Cardiac muscle cell (in vitro differentiated cells and primary cell): ENCODE measurements around the gene IMMP2L. TPM values are rescaled to one million over a fixed set of nuclear protein-coding genes. Genes with fewer than 3 reads are reported as not detected.

Experiments used
- DNase-seq, 2 donors: peaks; one replicate each; pipeline versions ENCODE4 v3.0.0 to v3.0.0-alpha.2; 2010 to 2017; ENCODE audit warnings: low read depth in 1 of 2, low spot score in 1 of 2
- H3K27ac ChIP-seq: fragments of 200-600 bp; sonication (generic); 2 replicates; pipeline ENCODE4 v1.5.1; 2016
- H3K27me3 ChIP-seq: fragments of 200-600 bp; sonication (generic); 2 replicates; pipeline ENCODE4 v1.6.0; 2016; ENCODE audit warnings: control low read depth
- H3K36me3 ChIP-seq: fragments of 200-600 bp; sonication (generic); 2 replicates; pipeline ENCODE4 v1.5.1; 2016; ENCODE audit warnings: control low read depth
- H3K4me1 ChIP-seq: fragments of 200-600 bp; sonication (generic); 2 replicates; pipeline ENCODE4 v1.8.1; 2017; ENCODE audit warnings: low read depth, mild to moderate bottlenecking, mixed run types
- H3K4me3 ChIP-seq: fragments of 200-600 bp; sonication (generic); 2 replicates; pipeline ENCODE4 v1.5.1; 2016; ENCODE audit warnings: mild to moderate bottlenecking
- H3K9me3 ChIP-seq: fragments of 200-600 bp; sonication (generic); 2 replicates; pipeline ENCODE4 v1.5.1; 2017; ENCODE audit warnings: low read depth, mild to moderate bottlenecking, control low read depth
- polyA plus RNA-seq: library from polyadenylated mRNA; unstranded; fragments of >200 nt; fragmentation: Nextera tagmentation; extraction: Ambion mirVana; gene quantifications from 2 replicates; pipeline ENCODE4 v1.2.1, GENCODE V29; 2016
- total RNA-seq: library from RNA; depleted of rRNA; stranded (reverse); fragments of >200 nt; gene quantifications from 2 replicates; pipeline ENCODE4 v1.2.3, GENCODE V29; 2016
- TF ChIP-seq, protein P1 (sequence below): IDR thresholded peaks from 2 replicates; pipeline ENCODE4 v1.5.1; 2012; ENCODE audit warnings: low read depth, mild to moderate bottlenecking, low read length

Gene IMMP2L
- total and polyA plus RNA-seq, 2 experiments from 2014 or later: 6.0 to 11.9 TPM

DNA sequence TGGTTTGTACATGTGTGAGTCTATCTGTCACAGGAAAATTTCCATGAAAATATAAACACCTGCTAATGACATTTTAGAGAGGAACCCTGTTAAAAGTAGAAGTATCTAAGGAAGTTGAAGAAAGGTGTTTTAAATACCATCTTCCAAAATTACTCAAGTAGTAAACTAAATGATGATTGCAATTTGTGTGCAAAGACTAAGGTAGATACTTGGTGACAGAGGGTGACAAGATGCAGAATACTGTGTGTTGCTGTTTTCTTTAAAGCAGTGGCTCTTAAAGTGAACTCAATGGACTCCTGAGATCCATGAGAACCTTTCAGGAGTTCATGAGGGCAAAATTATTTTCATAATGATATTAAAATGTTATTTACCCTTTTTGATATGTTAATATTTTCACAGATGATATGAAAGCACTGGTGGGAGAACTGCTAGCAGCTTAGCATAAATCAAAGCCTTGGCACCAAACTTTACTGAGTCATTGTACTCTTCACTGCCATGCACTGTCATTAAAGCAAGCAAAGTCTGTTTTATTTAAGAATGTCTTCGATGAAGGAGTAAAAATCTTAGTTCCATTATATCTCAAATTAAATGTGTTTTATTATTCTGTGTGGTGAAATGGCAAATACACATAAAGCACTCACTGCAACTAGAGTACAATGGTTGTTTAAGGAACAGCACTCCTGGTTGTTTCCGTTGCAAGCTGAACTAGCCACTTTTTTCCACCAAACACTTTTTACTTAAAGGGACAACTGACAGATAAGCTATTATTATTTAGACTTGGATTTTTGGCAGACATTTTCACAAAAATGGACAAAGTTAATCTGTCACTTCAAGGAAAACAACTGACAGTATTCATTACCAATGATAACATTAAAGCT, 337.7 kb downstream of the IMMP2L start:
- TF ChIP-seq, protein P1, sequence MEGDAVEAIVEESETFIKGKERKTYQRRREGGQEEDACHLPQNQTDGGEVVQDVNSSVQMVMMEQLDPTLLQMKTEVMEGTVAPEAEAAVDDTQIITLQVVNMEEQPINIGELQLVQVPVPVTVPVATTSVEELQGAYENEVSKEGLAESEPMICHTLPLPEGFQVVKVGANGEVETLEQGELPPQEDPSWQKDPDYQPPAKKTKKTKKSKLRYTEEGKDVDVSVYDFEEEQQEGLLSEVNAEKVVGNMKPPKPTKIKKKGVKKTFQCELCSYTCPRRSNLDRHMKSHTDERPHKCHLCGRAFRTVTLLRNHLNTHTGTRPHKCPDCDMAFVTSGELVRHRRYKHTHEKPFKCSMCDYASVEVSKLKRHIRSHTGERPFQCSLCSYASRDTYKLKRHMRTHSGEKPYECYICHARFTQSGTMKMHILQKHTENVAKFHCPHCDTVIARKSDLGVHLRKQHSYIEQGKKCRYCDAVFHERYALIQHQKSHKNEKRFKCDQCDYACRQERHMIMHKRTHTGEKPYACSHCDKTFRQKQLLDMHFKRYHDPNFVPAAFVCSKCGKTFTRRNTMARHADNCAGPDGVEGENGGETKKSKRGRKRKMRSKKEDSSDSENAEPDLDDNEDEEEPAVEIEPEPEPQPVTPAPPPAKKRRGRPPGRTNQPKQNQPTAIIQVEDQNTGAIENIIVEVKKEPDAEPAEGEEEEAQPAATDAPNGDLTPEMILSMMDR: no peak
- no peak for DNase-seq
- no peak overlapping the region for H3K27ac ChIP-seq
- H3K27me3 ChIP-seq: no peaks in the 10 kb centered on the region
- H3K9me3 ChIP-seq: no peaks in the 10 kb centered on the region
- no peaks in the 10 kb centered on the region for H3K36me3 ChIP-seq
- H3K4me1 ChIP-seq: no peaks in the 10 kb centered on the region
- H3K4me3 ChIP-seq: no peak overlapping the region

DNA sequence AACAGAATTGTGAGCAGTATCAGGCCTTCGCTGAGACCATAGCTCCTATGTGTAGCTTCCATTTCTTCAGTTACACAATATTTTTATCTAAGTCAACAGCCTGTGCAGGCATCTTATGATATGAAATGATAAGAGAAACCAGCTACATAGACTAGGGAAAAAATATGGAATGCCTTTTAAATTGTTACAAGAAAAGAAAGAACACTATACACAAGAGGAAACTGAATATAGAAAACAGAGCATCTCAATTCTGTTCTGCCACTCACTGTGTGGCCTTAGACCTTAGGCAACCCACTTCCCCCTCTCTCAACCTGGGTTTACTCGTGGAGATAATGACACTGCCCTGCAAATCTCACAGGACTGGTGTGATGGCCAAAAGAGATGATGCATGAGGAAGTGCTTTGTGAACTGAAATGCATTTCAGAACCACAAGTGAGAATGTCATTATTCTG, 338.5 kb downstream of the IMMP2L start:
- Histone ChIP-seq H3K27me3 (no peaks in the 10 kb centered on the region), H3K9me3 (no peaks in the 10 kb centered on the region), H3K36me3 (no peaks in the 10 kb centered on the region), H3K4me3 (no peak overlapping the region), H3K4me1 (no peaks in the 10 kb centered on the region), H3K27ac (no peak overlapping the region)
- DNase-seq: no peak
- TF ChIP-seq, protein P1: no peak

DNA sequence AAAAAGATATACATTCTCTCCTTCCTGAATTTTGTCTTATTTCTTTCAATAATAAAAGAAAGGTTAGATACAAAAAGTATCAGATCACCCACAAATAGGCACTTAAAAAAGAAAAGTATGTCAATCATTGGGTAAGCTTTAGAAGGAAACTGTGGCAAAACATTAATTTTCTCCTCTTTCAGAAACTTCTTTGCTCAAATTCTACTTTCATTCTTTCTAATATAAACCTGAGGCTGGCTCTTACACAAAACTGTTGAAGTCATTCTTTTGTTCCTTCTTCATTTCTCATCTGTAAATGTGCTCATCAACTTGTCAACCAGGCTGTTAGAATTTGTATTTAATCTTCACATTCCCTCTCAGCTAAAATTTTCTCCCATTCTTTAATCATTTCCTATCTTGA, 346.7 kb downstream of the IMMP2L start:
- Histone ChIP-seq H3K4me1 (no peaks in the 10 kb centered on the region), H3K27ac (no peak overlapping the region), H3K9me3 (no peaks in the 10 kb centered on the region), H3K27me3 (no peaks in the 10 kb centered on the region), H3K36me3 (no peaks in the 10 kb centered on the region), H3K4me3 (no peak overlapping the region)
- no peak for DNase-seq
- TF ChIP-seq, protein P1: no peak

DNA sequence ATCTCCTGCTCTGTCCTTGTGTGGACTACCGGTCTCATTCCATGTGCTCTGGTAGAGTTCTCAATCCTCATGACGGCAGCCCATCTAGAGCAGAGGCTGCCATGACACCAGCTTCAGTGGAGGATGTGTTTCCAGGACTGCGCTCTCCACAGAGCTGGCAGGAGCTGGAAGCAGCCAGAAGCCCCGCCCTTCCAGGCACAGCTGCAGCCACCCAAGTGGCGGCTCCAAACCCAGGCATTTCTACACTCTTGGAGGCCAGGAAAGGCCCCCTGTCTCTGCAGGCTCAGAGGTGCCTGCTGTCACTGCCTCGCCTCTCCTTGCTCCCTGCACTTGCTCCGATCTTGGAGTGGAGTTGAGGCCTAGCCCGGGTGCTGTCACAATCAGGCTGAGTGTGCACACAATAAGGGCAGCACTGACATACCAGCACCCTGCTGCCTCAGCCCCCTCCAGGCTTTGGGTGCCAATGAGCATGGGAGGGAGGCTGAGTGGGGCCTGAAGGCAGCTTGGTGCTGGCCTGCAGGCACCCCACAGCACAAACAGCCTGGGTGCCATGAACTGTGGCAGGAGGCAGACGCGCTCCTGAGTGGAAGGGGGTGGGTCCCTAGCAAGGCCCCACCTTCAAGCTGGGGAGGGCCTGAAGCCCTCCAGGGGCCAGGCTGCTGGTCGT, 349.3 kb downstream of the IMMP2L start:
- no peak overlapping the region for H3K4me3 ChIP-seq
- H3K4me1 ChIP-seq: no peaks in the 10 kb centered on the region
- TF ChIP-seq, protein P1: no peak
- no peaks in the 10 kb centered on the region for H3K9me3 ChIP-seq
- no peaks in the 10 kb centered on the region for H3K27me3 ChIP-seq
- H3K27ac ChIP-seq: no peak overlapping the region
- DNase-seq: no peak
- no peaks in the 10 kb centered on the region for H3K36me3 ChIP-seq

DNA sequence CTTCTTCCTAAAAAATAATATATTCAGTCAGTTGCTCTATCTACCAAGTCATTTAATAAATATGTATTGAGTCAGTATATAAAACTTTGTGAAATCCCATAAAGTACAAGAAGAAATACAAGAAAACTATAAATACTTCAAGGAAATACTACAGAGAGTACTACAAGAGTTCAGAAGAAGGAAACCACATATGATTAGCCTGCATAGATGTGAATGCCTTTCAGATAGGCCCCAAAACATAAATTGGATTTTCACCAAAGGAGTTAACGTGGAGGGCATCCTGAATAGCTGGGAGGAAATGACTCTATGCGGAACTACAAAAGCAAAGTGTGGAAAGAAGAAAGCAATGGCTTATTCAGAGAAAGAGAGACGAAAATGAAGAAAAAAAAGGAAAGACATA, 351.3 kb downstream of the IMMP2L start:
- no peaks in the 10 kb centered on the region for H3K4me1 ChIP-seq
- no peaks in the 10 kb centered on the region for H3K9me3 ChIP-seq
- no peaks in the 10 kb centered on the region for H3K36me3 ChIP-seq
- DNase-seq: peak in 1 of 2 donors; percentile 45
- H3K4me3 ChIP-seq: no peak overlapping the region
- TF ChIP-seq, protein P1: no peak
- H3K27me3 ChIP-seq: no peaks in the 10 kb centered on the region
- no peak overlapping the region for H3K27ac ChIP-seq
